HCEC 1CT (cell line): Measurements from ENCODE around the gene ZNF326.

Experiments
- DNase-seq: peaks from one replicate; pipeline ENCODE4 v3.0.0-alpha.2; 2017

Gene ZNF326

DNA sequence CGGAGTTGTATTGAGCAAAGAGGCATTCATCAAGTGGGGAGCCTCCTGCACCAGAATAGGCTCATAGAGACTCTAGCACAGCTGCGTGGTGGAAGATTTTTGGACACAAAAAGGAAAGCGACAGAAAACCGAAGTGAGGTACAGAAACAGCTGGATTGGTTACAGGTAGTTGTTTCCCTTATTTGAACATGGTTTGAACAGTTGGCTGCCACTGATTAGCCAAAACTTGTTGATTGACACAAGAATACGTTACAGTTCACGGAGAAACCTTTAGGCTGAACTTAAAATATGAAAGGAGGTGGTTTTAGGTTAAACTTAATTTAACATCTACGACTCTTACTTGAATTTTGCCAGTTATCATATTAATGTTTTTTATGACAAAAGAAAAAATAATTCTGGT, 89.1 kb downstream of the ZNF326 start:
- DNase-seq, result no peak
